HFFc6 (cell line): Measurements from ENCODE around the gene SLC8A1. TPM values are rescaled to one million over a fixed set of nuclear protein-coding genes. Genes with fewer than 3 reads are reported as not detected.
"Not testable (repeated sequence)": the region's sequence is repeated elsewhere in the genome, so short reads cannot be mapped to it uniquely, and the experiment has no call there.

Experiments
- DNase-seq: peaks from one replicate; pipeline ENCODE4 v3.0.0-alpha.2; 2018
- H3K27ac Mint-ChIP-seq: 2 replicates; pipeline ENCODE4 v1.8.0; 2020; ENCODE audit warnings: mild to moderate bottlenecking, mixed read lengths
- H3K27me3 Mint-ChIP-seq: 2 replicates; pipeline ENCODE4 v1.8.0; 2021; ENCODE audit warnings: mild to moderate bottlenecking, moderate library complexity, mixed read lengths; ENCODE audit not compliant: insufficient read depth
- H3K36me3 Mint-ChIP-seq: 2 replicates; pipeline ENCODE4 v1.8.0; 2021; ENCODE audit warnings: low read depth, mixed read lengths
- H3K4me1 Mint-ChIP-seq: 2 replicates; pipeline ENCODE4 v1.8.0; 2020; ENCODE audit warnings: low read depth, mixed read lengths
- H3K4me3 Mint-ChIP-seq: 2 replicates; pipeline ENCODE4 v1.8.0; 2020; ENCODE audit warnings: mild to moderate bottlenecking, moderate library complexity, mixed read lengths
- H3K9me3 Mint-ChIP-seq: 2 replicates; pipeline ENCODE4 v1.8.0; 2020; ENCODE audit warnings: mild to moderate bottlenecking, mixed read lengths
- CTCF ChIP-seq: fragments of 200-600 bp; sonication (generic); IDR thresholded peaks from 2 replicates; pipeline ENCODE4 v1.5.0; 2021; ENCODE audit warnings: antibody characterized with exemption, mild to moderate bottlenecking
- total RNA-seq, 6 experiments: library from RNA; stranded (reverse); fragmentation: NEBNext Ultra II Directional; extraction: Animal tissue kit (Norgen Biotek cat#: 25700); gene quantifications; 2 replicates in 1 of 6; 3 replicates in 5 of 6; pipeline ENCODE4 v1.2.3, GENCODE V29; 2021

SLC8A1 gene
- total RNA-seq, 6 experiments from 2014 or later, result 71.5 to 96.9 (median 92.2) TPM

DNA sequence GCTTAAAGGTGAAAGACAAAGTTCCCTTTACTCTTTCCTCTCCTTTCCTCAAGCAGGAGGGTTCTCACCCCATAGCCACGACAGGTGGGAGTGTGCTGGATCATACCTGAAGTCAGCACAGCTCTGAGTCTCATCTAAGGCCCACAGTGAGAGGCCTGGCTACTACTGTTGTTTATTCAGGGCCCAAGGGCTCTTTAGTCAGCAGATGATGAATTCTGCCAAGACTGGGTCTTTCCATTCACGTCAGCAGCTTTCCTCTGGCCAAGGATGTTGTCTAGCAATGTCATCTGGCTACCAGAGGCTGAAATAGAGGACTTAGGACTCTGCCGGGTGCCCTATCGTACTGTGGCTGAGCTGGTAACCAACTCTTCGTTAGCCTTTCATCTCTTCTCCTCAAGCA, 364.5 kb downstream of the SLC8A1 start:
- H3K9me3 Mint-ChIP-seq, result no peaks in the 10 kb centered on the region
- peaks cover 14% of the 10 kb centered on the region for H3K36me3 Mint-ChIP-seq
- DNase-seq, result peak; percentile 45
- H3K4me3 Mint-ChIP-seq, result no peak overlapping the region
- H3K27me3 Mint-ChIP-seq, result no peaks in the 10 kb centered on the region
- peak overlapping the region; percentile 66; the same call in 1 of the 2 replicates for H3K27ac Mint-ChIP-seq
- H3K4me1 Mint-ChIP-seq, result peaks cover 45% of the 10 kb centered on the region
- no peak for TF ChIP-seq CTCF

DNA sequence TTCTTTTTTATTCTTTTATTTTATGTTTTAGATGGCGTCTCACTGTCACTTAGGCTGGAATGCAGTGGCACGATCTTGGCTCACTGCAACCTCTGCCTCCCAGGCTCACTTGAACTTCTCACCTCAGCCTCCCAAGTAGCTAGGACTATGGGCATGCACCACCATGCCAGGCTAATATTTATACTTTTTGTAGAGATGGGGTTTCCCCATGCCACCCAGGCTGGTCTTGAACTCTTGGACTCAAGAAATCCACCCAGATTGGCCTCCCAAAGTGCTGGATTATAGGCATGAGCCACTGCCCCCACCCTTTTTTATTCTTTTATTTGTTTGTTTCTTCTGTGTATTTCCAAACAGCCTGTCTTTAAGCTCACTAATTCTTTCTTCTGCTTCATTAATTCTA, 366.1 kb downstream of the SLC8A1 start:
- peaks cover 22% of the 10 kb centered on the region for H3K36me3 Mint-ChIP-seq
- no peaks in the 10 kb centered on the region for H3K27me3 Mint-ChIP-seq
- no peaks in the 10 kb centered on the region for H3K9me3 Mint-ChIP-seq
- H3K27ac Mint-ChIP-seq, result no peak overlapping the region
- peaks cover 36% of the 10 kb centered on the region for H3K4me1 Mint-ChIP-seq
- DNase-seq, result no peak
- TF ChIP-seq CTCF, result no peak
- no peak overlapping the region for H3K4me3 Mint-ChIP-seq

DNA sequence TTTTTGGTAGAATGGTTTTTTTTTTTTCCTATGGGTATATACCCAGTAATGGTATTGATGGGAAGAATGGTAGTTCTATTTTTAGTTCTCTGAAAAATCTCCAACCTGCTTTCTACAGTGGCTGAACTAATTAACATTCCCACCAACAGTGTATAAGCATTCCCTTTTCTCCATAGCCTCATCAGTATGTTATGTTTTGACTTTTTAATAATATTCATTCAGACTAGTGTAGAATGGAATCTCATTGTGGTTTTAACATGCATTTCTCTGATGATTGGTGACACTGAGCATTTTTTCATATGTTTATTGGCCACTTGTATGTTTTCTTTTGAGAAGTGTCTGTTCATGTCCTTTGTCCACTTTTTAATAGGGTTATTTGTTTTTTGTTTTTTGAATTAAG, 378.6 kb downstream of the SLC8A1 start:
- not testable (repeated sequence) for H3K4me3 Mint-ChIP-seq, H3K27ac Mint-ChIP-seq, H3K27me3 Mint-ChIP-seq
- H3K4me1 Mint-ChIP-seq, result peaks cover 13% of the 10 kb centered on the region
- DNase-seq, result peak; percentile 13
- peaks cover 36% of the 10 kb centered on the region for H3K36me3 Mint-ChIP-seq
- H3K9me3 Mint-ChIP-seq, result peaks cover 22% of the 10 kb centered on the region

DNA sequence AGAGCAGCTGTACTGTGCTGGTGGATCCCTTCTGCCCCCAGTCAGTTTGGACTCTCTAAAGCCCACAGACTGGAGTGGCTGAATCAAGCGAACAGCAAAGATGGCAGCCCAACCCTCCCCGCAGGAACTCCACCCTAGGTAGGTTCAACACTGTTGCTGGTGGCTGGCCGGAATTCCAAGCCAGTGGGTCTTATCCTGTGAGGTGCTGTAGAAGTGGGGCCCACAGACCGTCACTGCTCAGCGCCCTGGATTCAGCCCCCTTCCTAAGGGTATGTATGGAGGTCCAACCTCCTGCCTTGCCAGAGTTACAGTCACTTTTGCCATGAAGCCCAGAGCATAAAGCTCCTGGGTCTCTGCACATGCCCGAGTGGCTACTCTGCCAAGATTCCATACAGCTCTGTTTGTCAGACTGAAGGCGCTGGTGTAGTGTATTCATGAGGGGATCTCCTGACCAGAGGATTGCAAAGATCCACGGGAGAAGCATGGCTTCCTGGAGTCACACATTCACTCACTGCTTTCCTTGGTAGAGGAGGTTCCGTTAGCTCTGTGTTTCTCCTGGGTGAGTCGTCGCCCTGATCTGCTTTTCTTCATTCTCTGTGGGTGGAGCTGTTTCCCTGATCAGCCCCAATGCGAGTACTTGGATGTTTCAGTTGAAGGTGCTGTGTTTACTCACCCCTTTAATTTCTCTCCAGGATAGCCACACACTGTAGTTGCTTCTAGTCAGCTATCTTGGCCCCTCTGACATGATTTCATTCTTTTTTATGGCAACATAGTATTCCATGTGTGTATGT, 379.3 kb downstream of the SLC8A1 start:
- no peak for TF ChIP-seq CTCF
- DNase-seq, result no peak
- H3K27ac Mint-ChIP-seq, result no peak overlapping the region
- peaks cover 13% of the 10 kb centered on the region for H3K4me1 Mint-ChIP-seq
- no peak overlapping the region for H3K4me3 Mint-ChIP-seq
- H3K36me3 Mint-ChIP-seq, result peaks cover 41% of the 10 kb centered on the region
- H3K27me3 Mint-ChIP-seq, result no peaks in the 10 kb centered on the region; the same call in 1 of the 2 replicates
- peaks cover 22% of the 10 kb centered on the region for H3K9me3 Mint-ChIP-seq

GRCh38 chr2:40062381-40062780, 389.5 kb downstream of the SLC8A1 start:
- H3K9me3 Mint-ChIP-seq, result peaks cover 16% of the 10 kb centered on the region
- DNase-seq, result no peak
- no peak overlapping the region for H3K27ac Mint-ChIP-seq
- peaks cover 27% of the 10 kb centered on the region for H3K36me3 Mint-ChIP-seq
- H3K4me3 Mint-ChIP-seq, result no peak overlapping the region
- no peak for TF ChIP-seq CTCF
- H3K4me1 Mint-ChIP-seq, result no peaks in the 10 kb centered on the region; the same call in 1 of the 2 replicates
- peaks cover 3% of the 10 kb centered on the region for H3K27me3 Mint-ChIP-seq

DNA sequence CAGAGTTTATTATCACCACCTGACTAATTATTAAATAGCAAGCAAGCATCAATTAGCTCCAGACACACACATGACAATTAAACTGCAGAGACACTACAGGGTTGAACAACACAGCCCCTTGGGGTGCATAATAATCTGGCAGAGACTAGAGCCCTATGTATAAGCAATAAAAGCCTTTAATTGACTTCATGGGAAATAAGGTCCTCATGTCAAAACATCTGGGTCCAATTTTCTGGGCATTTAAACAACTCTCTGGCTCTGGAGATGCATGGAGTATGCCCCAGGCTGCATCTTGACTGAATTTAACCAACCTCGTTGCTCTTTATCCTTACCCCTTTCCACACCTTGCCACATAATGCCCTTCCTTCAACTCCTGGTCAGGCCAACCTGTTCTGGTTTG, 402.1 kb downstream of the SLC8A1 start:
- Mint-ChIP-seq H3K36me3 (peaks cover 10% of the 10 kb centered on the region; the same call in 1 of the 2 replicates), H3K27me3 (no peaks in the 10 kb centered on the region; the same call in 1 of the 2 replicates), H3K9me3 (no peaks in the 10 kb centered on the region), H3K27ac (no peak overlapping the region), H3K4me1 (peaks cover 36% of the 10 kb centered on the region), H3K4me3 (no peak overlapping the region)
- TF ChIP-seq CTCF, result no peak
- no peak for DNase-seq
